Heart left ventricle (tissue), 13 donors: Measurements from ENCODE around the gene GRAP.

Experiments used
- CTCF ChIP-seq, 12 donors: fragments of 200-600 bp; sonication (generic) in 4 of 12; IDR thresholded peaks; one replicate each; pipeline versions ENCODE4 v1.5.0 to v1.8.0; 2018 to 2022; ENCODE audit warnings: antibody characterized with exemption in 12 of 12, mild to moderate bottlenecking in 5 of 12
- POLR2A ChIP-seq, 2 donors: fragments of 450-650 bp; IDR thresholded peaks; one replicate each; pipeline ENCODE4 v1.6.1; 2017; ENCODE audit warnings: antibody characterized with exemption in 2 of 2, mild to moderate bottlenecking in 2 of 2, moderate library complexity in 2 of 2
- donor health status: ischemic (EF 13 %, LVEDD 7.1; RV severe dilation, severe dysfunction).
- donor health status: DM: no; HTN: yes; CAD: no.
- donor health status: DM: no; HTN: no; CAD: no.
- donor health status: ischemic (EF 25% LVEDD 6.9; RV normal size, moderate dysfunction).
- donor health status: ischemic (EF 25% LVEDD 5.7; RV mildly dilated, moderate dysfunction).
- donor health status: ischemic (EF 35%, LVEDD 5.7; RV mildly dilated, moderate dysfunction).
- donor health status: nonischemic (EF 11% LVEDD 7.7; RV severe dilation, severe dysfunction).
- donor health status: DM: yes; HTN: yes; CAD: no.
- donor health status: PGD.
- donor health status: ischemic (EF 29% LVEDD 5.4; RV normal size, mild dysfunction).
- donor health status: nonischemic (EF 23%, LVEDD 6.1; RV moderate dilation, normal function).

DNA sequence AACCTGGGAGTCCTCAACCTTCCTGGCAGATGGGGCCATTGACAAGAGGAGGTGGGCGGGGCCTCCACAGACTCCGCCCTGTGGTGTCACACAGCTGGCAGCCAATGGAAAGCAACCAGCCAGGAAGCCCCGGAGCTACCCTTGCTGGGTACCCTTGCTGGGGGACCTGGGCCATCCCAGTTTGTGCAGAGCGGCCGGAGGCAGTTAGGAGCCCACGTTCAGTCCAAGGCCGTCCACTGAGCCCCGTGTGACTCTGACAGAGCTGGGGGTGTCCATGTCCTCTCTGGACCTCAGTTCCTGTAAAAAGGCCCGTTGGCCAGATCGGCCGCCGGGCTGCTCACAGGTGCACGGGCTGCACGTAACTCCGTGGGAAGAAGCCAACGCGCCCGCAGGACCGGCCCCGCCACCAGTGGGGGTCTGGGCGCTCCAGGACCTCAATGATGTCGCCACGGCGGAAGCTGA is 25.1 kb downstream of the GRAP start:
- TF ChIP-seq CTCF (IDR thresholded peaks at IDR 0.05) (no peak), POLR2A (IDR thresholded peaks at IDR 0.05) (no peak)
